HG02970 (cell line): Measurements from ENCODE around the gene SGK1.
"Not testable (repeated sequence)": the region's sequence is repeated elsewhere in the genome, so short reads cannot be mapped to it uniquely, and the experiment has no call there.

Experiments used
- ATAC-seq: cut with Tn5 transposase; IDR thresholded peaks from one replicate; pipeline ENCODE4 v1.9.1; 2021; ENCODE audit warnings: mild to moderate bottlenecking, moderate library complexity, moderate number of reproducible peaks; ENCODE audit not compliant: unreplicated experiment, low FRiP score

SGK1 gene

DNA sequence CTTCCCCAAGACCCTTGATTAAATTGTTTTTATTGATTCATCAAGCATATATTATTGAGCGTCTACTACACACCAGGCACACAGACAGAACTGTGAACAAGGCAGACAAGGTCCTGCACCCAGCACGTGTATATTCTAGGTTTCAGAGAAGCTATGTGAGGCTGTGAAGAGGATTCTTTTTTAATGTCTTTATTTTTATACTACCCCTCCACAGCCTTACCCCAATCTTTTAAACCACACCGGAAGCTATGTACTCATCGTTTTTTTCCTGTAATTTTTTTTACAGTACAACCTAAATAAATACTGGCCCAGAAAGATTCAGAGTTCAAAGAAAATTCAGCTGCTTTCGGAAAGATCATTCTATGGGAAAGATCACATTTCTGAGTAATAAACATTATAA, 10.0 kb downstream of the SGK1 start:
- ATAC-seq = no peak

DNA sequence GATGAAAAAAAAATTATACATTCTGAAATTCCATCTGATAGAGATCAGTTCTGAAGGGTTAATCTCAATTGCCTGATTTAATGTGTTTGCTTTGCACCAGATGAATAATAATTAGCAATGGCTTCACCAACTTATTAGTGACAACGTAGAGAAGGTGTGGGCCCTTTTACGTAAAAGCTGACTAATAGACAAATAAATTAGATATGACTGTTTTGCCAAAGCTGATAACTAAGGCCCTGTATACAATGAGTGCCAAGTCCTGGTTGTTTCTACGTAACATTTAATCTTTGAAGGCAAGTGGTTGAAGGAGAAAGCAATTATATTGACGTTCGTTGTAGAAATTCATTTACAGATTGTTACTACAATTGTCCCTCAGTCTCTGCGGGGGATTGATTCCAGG, 10.8 kb downstream of the SGK1 start:
- no peak for ATAC-seq

- not testable (repeated sequence) for ATAC-seq
Measured at GRCh38 chr6:134304381-134304780, 13.5 kb downstream of the SGK1 start.

GRCh38 chr6:134303891-134304290, 14.0 kb downstream of the SGK1 start:
- ATAC-seq = no peak

DNA sequence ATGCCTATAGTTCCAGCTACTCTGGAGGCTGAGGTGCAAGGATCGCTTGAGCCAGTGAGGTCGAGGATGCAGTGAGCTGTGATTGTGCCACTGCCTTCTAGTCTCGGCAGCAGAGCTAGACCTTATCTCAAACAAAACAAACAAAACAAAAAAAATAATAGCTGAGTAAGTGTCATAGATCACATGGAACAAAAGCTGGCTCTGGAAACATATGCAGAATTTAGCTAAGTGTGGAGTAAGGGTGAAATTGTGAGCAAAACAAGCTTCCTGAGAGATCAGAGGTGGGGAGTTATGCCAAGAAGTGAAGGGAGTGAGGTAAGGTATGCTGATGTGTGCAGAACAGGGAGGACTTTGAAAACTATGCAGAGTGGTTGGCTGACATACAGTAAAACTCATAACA, 18.7 kb downstream of the SGK1 start:
- no peak for ATAC-seq

- no peak for ATAC-seq
Measured at GRCh38 chr6:134296762-134297161, 21.1 kb downstream of the SGK1 start.

DNA sequence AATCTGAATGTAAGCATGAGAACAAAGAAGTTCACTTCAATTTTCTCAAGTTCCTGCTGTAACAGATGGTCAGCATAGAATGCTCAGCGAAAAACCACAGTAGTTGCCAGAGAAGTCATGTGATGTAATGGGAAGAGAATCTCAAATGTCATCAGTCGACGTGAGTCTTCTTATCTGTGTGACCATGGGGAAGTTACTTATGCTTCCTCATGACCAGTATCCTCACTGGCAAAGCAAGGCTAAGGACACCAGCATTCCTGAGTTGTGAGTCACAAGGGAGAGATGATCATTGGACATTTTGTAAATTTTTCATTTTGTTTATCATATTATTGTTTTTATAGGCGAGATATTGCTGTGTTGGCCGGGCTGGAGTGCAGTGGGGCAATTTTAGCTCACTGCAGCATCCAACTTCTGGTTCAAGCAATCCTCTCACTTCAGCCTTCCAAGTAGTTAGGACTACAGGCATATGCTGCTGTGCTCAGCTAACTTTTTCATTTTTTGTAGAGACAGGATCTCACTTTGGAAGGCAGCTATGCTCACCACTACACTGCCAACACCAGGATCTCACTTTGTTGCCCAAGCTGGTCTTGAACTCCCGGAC, 21.9 kb downstream of the SGK1 start:
- ATAC-seq = no peak

GRCh38 chr6:134293659-134294161, 24.2 kb downstream of the SGK1 start:
- ATAC-seq = no peak

DNA sequence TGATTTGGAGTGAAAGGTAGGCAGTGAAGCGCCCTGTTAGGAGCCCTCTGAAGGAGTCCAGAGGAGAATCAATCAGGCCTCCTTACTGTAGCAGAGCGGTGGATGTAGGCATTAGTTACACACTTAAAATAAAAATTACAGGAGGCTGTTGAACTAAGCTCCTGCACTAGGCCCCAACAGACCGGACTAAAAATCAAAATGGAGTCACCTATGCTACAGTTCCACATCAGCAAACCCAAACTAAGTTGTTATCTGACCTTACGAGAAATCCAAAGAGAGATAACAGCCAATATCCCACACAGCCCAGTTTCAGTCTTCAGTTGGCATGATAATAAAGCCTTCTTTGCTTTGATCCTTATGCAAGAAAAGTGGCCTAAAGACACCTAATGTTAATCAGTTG, 26.8 kb downstream of the SGK1 start:
- ATAC-seq = no peak

- ATAC-seq = no peak
Measured at GRCh38 chr6:134289204-134289575, 28.7 kb downstream of the SGK1 start.

GRCh38 chr6:134288538-134289203, 29.2 kb downstream of the SGK1 start:
- ATAC-seq = no peak

DNA sequence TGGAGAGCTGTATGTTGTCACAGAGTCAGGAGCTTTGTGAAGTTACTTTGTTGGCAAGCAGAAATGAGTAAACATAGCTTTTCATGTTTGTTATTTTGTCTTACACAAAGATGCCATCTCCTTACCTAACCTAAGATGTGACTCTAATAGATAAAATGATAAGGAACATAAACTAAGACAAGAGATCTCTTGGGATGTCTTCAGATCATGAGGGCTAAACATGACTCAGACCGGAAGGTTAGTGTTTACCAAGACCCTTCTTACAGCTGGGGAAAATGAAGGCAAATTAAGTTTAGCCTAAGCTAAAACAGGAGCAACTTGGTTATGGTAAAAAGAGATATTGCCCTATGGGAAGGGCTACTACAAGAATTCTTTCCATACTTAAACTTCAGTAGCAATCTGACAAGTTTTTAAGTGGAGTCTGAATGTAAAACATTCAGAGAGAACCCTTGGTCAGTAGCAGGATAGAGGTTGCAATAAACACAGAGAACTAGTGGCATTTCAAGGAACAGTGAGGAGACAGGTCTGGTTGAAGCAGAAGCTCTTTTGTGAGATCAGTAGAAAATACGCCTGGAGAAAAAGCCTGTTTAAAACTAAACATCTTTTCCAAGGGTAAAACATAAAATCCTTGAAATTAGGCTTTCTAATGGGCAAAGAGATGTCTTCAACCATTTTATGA, 29.9 kb downstream of the SGK1 start:
- no peak for ATAC-seq

DNA sequence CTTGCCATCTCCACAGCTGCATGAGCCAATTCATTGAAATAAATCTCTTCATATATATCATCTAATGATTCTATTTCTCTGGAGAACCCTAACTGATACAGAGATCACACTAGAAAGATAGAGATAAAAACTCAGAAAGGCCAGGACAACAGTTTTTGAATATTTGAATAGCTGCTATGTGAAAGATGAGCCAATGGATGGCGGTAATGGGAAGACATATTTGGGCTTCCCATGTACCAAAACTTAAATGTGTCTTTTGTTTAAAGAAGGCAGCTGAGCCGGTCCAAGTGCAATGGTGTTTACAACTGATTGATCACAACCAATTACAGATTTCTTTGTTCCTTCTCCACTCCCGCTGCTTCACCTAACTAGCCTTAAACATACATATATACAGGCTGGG, 35.1 kb downstream of the SGK1 start:
- no peak for ATAC-seq

- no peak for ATAC-seq
Measured at GRCh38 chr6:134281388-134281787, 36.5 kb downstream of the SGK1 start.

DNA sequence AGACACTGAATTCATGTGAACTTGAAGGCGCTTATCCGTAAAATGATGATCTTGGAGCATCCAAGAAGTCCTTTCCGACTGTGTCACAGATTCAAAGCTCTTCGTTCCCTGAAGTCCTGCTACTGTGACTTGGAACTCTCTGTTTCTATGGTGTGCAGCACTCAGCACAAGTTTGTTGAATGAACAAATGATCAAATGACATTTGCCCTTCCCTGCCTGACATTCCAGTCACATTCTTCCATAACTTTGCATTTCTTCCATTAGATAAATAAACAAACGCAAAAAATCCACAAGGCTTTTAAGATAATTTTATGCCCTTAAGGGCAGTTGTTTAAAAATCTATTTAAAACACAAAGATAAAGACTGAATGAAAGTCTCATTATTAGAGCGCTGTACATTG, 39.9 kb downstream of the SGK1 start:
- no peak for ATAC-seq

- not testable (repeated sequence) for ATAC-seq
Measured at GRCh38 chr6:134276891-134277377, 41.0 kb downstream of the SGK1 start.

GRCh38 chr6:134272374-134272773, 45.5 kb downstream of the SGK1 start:
- no peak for ATAC-seq

GRCh38 chr6:134267917-134268361, 50.0 kb downstream of the SGK1 start:
- ATAC-seq = no peak

DNA sequence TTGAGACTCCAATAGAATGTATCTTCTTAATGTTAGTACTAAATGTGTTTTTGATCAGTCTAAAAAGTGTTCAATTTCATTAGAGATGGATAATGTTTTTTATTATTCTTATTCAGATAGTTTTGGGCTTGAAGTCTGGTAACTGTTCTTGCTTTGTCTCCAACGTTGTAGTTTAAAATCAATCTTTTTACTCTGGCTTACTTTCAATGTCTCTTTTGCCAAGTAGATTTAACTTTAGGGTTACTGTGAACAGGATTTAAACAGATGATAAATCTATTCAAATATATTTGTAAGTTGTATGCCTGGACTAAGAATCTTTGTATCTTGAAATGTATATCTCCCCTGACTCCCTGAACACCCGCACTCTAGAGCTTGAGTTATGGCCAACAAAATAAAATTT, 51.1 kb downstream of the SGK1 start:
- no peak for ATAC-seq

DNA sequence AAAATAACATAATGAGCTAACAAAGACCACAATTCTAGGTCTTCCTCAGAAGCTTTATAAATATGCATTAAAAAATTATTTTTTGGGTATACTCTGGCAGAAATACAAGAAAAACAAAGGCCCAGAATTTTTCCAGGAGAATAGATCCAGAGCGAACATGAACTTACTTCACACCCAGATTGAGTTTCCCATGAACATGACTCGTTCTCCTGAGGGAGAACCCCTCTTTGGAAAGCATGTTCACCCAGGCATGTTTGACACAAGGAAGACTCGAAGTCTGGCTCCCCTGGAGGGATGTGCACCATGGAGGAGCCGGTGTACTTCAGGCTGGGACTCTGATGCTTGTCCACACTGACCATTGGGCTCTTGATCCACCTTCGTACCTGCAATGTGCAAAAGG, 56.1 kb downstream of the SGK1 start:
- no peak for ATAC-seq

DNA sequence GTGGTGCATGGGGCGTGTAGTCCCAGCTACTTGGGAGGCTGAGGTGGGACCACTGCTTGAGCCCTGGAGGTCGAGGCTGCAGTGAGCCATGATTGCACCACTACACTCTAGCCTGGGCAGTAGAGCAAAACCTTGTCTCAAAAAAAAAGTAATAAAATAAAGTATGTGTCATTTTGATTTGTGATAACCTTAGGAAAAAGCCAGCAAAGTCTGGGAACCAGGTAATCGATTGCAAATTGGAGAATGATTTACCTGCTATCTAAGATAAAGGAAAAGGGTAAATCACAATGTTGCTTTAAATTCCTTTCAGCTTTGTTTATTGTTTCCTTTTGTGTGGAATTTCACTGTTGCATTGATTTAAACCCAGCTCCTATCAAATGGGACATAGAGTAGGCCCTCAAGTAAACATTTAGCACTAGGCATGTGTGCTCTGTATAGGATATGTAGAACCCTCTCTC, 59.0 kb downstream of the SGK1 start:
- ATAC-seq = no peak
